ENCODE data around the gene BTNL3.
"Not testable (repeated sequence)": the region's sequence is repeated elsewhere in the genome, so short reads cannot be mapped to it uniquely, and the experiment has no call there.

The BTNL3 gene

GRCh38 chr5:181024245-181025064 is 35.8 kb downstream of the BTNL3 start:
- no peak for DNase-seq

- no peak for DNase-seq
Observed at GRCh38 chr5:181027452-181028031, 38.9 kb downstream of the BTNL3 start.

GRCh38 chr5:181028032-181028819 is 39.6 kb downstream of the BTNL3 start:
- DNase-seq = no peak

GRCh38 chr5:181031716-181032115 is 43.1 kb downstream of the BTNL3 start:
- DNase-seq = no peak

- no peak for DNase-seq
Observed at GRCh38 chr5:181035991-181036815, 47.6 kb downstream of the BTNL3 start.

- no peak for DNase-seq
Observed at GRCh38 chr5:181036816-181037364, 48.2 kb downstream of the BTNL3 start.

GRCh38 chr5:181037365-181037861 is 48.8 kb downstream of the BTNL3 start:
- DNase-seq = no peak

- no peak for DNase-seq
Observed at GRCh38 chr5:181039471-181039870, 50.8 kb downstream of the BTNL3 start.

GRCh38 chr5:181039931-181040630 is 51.4 kb downstream of the BTNL3 start, which contains the start of gene BTNL9:
TSS of gene BTNL9 (plus strand) at chr5:181040266. CDS start at chr5:181045490, 5,224 bp downstream.
- no peak for DNase-seq

- no peak for DNase-seq
Observed at GRCh38 chr5:181040631-181040945, 51.9 kb downstream of the BTNL3 start.

GRCh38 chr5:181041043-181041442 is 52.4 kb downstream of the BTNL3 start:
- DNase-seq = no peak

- DNase-seq = no peak
Observed at GRCh38 chr5:181042036-181042713, 53.5 kb downstream of the BTNL3 start.

GRCh38 chr5:181042722-181043121 is 54.1 kb downstream of the BTNL3 start:
- no peak for DNase-seq

GRCh38 chr5:181043285-181044092 is 54.8 kb downstream of the BTNL3 start:
- no peak for DNase-seq

GRCh38 chr5:181044093-181044599 is 55.5 kb downstream of the BTNL3 start:
- no peak for DNase-seq

GRCh38 chr5:181044662-181045305 is 56.1 kb downstream of the BTNL3 start:
- no peak for DNase-seq

- no peak for DNase-seq
Observed at GRCh38 chr5:181045316-181045715, 56.7 kb downstream of the BTNL3 start.

GRCh38 chr5:181045857-181046256 is 57.2 kb downstream of the BTNL3 start:
- not testable (repeated sequence) for DNase-seq

GRCh38 chr5:181047288-181047687 is 58.6 kb downstream of the BTNL3 start:
- no peak for DNase-seq
